ENCODE measurements around the gene COL15A1.

DNA sequence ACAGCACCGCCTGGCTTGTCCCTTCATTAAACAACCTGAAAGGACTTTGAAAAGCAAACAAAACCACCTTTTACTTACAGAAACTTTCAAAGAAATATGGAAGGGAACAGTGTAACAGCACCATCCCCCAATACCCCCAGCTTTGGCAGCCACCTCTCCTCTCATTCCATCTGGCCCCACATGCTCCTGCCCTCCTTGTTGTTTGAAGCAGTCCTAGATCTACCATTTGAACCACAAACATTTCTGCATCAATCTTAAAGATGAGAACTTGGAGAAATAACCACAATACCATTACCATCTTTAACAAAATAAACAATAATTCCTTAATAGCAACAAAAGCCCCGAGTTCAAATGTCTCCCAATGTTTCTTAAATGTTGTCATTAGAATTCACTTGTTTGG, 17.8 kb upstream of the COL15A1 start:
- TF ChIP-seq, protein P1, sequence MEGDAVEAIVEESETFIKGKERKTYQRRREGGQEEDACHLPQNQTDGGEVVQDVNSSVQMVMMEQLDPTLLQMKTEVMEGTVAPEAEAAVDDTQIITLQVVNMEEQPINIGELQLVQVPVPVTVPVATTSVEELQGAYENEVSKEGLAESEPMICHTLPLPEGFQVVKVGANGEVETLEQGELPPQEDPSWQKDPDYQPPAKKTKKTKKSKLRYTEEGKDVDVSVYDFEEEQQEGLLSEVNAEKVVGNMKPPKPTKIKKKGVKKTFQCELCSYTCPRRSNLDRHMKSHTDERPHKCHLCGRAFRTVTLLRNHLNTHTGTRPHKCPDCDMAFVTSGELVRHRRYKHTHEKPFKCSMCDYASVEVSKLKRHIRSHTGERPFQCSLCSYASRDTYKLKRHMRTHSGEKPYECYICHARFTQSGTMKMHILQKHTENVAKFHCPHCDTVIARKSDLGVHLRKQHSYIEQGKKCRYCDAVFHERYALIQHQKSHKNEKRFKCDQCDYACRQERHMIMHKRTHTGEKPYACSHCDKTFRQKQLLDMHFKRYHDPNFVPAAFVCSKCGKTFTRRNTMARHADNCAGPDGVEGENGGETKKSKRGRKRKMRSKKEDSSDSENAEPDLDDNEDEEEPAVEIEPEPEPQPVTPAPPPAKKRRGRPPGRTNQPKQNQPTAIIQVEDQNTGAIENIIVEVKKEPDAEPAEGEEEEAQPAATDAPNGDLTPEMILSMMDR (IDR thresholded peaks at IDR 0.05; ENCODE audit: low read depth, low read length), result no peak
- TF ChIP-seq POLR2A (IDR thresholded peaks at IDR 0.05; ENCODE audit: extremely low read depth, insufficient read length), result no peak
- TF ChIP-seq, protein P2, sequence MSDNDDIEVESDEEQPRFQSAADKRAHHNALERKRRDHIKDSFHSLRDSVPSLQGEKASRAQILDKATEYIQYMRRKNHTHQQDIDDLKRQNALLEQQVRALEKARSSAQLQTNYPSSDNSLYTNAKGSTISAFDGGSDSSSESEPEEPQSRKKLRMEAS (IDR thresholded peaks at IDR 0.05; ENCODE audit: low read depth, low read length), result no peak
